ENCODE measurements around the gene TSPAN18. TPM values are rescaled to one million over a fixed set of nuclear protein-coding genes. Genes with fewer than 3 reads are reported as not detected.
A peak's percentile ranks its signal among the peaks of the same experiment; 100 is the strongest.

TSPAN18 gene
- polyA plus RNA-seq, 3 donors: 48.8 to 58.2 (median 58.0) TPM

DNA sequence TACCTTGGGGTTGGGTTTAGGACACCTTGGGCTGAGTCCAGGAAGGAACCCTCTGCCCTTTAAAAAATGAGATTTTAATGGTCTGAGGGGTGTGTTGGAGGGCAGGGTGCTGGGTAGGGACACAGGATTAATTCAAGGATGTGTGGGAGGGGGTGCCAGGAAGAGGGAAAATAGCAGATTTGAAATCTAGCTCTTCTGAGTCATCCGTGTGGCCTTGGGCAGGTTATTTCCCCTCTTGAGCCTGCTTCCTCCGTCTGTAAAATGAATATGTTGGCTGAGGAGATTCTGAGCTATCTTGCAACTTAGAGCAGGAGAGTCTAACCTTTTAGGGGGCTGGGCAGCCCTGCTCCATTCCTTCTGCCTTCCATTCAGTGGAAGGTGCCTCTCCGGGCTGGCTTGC lies 3.0 kb downstream of the TSPAN18 start:
- no peak for DNase-seq (ENCODE audit: extremely low read depth in 1 of 11, low read depth in 9 of 11, low spot score in 4 of 11)

DNA sequence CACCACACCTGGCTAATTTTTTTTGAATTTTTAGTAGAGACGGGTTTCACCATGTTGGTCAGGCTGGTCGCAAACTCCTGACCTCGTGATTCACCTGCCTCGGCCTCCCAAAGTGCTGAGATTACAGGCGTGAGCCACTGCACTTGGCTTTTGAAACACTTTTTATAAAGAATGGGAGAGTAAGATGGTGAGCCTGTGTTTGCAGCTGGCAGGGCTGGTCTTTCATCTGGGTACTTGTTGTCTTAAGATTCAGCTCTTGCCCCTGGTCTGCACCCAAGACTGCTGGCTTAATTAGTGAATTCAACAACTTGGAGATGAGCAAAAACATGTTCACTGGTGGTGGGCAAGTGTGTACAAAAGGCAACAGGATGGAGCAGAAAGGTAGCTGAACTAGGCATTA lies 4.0 kb downstream of the TSPAN18 start:
- DNase-seq (ENCODE audit: extremely low read depth in 1 of 11, low read depth in 9 of 11, low spot score in 4 of 11): no peak

DNA sequence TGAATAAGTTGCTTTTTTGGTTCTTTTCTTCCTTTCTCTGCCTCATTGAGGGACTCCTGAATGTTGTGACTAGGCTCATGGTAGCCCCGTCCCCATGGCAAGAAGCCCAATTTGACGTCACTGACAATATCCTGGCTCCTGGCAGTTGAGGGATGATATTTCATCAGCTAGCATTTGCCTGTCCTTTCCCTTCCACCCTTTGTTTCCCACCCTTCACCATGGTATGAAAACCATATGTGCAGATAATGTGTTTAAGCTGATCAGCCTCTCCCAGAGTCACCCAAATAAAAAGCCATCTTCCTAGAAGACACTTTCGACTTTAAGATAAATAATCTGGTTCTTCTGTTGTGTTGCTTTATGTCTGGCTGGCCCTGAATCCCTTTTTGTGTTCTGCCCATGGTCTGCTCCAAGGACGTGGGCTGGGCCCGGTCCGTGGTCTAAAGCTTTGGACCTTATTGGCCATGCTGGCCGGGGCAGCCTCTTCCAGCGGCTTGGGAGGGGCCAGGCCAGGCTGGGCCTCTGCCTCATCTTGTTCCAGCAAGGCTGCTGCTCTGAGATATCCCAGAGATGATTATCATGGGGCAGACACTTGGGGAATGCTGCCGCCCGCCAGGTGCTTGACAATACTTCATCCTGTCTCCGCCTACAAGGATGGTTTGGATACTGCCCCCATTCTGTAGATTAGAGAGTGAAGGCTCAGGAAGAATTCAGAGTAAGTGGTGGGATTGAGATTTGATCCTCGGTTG lies 5.1 kb downstream of the TSPAN18 start:
- DNase-seq (ENCODE audit: extremely low read depth in 1 of 11, low read depth in 9 of 11, low spot score in 4 of 11): no peak

DNA sequence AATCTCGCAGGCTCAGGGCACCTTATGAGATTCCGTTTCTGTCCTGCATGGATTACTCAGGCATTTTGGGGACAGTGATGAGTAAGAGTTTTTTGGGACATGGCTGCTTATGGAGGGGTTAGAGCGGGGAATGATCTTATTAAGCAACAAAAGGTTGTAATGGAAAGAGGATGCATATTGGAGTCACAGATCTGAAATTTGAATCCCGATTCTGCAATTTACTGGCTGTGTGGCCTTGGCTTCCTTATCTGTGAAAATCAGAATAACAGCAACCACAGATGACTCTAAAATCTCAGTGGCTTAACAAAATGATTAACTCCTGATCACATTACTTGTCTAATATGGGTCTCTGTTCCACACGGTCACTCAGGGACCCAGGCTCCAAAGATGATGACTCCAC lies 5.8 kb downstream of the TSPAN18 start:
- no peak for DNase-seq (ENCODE audit: extremely low read depth in 1 of 11, low read depth in 9 of 11, low spot score in 4 of 11)

DNA sequence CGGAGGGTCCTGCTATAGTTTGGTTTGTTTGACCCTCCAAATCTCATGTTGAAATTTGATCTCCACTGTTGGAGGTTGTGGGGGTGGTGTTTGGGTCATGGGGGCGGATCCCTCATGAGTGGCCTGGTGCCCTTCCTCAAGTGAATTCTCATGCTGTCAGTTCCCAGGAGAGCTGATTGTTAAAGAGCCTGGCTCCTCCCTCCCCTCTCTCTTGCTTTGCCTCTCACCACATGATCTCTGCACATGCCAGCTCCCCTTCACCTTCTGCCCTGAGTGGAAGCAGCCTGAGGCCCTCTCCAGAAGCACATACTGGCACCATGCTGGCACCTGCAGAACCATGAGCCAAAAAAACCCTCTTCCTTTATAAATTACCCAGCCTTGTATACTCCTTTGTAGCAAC lies 7.1 kb downstream of the TSPAN18 start:
- DNase-seq (ENCODE audit: extremely low read depth in 1 of 11, low read depth in 9 of 11, low spot score in 4 of 11): no peak

DNA sequence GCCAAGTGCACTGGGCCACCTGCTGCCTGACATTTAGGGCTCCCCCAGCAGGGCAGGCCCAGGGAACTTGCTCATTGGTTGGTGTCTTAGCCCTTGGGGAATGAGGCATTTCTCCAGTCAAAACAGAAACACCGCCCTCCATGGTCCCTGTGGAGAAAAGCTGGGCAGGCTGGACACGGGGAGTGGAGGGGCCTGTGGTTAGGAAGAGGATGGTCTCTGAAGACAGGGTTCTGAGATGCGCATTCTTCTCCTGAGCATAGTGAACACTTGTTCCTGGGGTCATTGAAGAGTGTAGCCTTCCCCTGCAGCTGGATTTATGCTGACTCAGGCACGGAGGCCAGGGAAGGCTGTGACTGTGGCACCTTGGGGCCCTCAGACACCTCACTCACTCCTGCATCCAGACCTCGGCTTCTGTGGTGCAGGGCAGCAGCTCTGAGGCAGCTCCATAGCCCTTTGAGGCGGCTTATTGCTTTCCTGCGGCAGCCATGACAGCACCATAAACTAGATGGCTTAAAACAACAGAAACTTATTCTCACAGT lies 8.2 kb downstream of the TSPAN18 start:
- no peak for DNase-seq (ENCODE audit: extremely low read depth in 1 of 11, low read depth in 9 of 11, low spot score in 4 of 11)

DNA sequence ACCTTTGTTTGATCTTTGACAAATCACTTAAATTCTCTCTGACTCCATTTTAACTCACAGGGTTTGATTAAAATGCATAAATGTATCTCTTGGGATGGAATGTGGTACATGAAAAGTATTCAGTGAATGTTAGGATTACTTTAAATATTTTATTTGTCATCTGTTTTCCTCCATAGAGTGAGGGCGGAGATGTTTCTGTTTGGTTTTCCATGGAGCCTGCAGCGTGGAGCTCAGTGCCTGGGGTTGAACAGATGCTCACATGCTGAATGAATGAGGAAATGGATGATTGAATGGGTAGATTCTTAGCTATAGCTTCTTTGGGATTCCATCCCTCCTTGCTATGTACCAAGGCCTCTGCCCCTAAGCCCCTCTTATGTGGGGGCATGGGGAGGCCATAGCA lies 10.0 kb downstream of the TSPAN18 start:
- DNase-seq (ENCODE audit: extremely low read depth in 1 of 11, low read depth in 9 of 11, low spot score in 4 of 11): no peak

DNA sequence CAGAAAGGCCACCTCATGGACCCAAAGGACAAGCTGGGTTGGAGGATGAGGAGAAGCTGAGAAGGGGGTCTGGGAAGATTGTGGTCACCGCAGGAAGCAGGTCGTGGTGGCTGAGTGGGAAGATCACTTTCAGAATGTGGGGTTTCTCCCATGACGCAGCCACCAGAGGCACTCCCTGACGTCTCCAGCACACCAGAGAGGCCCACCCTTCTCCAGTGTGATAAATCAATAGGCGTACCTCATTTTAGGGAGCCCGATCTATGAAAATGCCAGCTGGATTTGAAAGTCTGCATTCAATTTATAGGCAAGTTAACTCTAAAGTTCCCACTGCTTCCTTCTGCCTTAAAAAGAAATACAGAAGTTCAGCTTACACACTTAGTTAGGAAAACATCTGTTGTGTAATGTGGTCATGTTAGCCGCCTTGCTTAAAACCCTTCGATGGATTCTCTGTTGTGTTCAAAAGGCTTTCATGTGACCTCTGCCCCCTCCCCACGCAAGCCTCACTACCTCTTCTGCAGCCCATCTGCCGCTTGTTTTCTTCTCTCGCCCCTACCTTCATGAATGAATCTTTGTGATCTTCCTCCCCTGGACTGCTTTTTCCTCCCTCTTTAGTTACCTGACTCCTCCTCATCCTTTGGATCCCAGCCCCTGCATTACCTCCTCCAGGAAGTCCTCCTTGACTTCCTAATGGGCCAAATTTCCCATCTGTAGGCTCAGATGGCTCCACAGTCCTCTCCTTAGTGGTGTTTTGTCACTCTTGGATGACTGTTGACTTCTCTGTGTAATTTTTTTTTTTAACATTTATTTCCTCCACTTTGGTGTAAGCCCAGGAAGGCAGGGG lies 10.7 kb downstream of the TSPAN18 start:
- no peak for DNase-seq (ENCODE audit: extremely low read depth in 1 of 11, low read depth in 9 of 11, low spot score in 4 of 11)

DNA sequence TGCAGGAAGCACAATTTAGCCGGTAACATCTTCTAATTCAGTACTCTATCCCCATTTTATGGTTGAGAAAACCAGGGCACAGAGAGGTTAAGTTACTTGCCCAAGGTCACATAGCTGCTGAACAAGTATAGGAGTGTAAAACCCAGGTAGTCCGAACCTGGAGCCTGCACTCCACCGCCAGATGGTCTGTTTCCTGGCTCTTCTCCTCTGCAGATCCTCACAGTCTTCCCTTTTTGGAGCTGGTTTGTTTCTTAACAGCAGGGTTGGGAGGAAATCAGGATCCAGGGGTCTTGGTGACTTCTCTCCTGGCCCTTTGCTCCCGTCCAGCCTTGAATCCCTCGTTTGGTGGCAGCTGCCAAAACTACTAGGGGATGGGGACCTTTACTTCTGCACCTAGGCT lies 12.0 kb downstream of the TSPAN18 start:
- no peak for DNase-seq (ENCODE audit: extremely low read depth in 1 of 11, low read depth in 9 of 11, low spot score in 4 of 11)

DNA sequence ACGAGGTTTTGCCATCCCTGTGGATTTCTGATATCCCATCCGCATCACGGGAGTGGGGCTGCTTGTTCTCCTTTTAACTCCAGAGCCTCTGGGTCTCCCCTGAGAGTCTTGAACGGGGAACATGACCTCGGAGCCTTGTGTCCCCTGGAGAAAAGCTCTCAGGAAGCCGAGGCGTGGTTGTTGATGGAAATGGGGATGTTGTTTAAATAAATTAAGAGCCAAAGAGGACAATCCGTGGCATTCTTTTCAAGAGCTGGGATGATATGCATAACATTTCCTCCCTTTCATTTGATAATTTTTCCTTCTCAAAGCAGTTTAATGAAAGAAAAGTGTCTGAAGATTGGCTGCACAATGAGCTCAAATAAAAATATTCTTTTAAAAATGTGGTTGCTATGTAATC lies 14.2 kb downstream of the TSPAN18 start:
- no peak for DNase-seq (ENCODE audit: extremely low read depth in 1 of 11, low read depth in 9 of 11, low spot score in 4 of 11)

DNA sequence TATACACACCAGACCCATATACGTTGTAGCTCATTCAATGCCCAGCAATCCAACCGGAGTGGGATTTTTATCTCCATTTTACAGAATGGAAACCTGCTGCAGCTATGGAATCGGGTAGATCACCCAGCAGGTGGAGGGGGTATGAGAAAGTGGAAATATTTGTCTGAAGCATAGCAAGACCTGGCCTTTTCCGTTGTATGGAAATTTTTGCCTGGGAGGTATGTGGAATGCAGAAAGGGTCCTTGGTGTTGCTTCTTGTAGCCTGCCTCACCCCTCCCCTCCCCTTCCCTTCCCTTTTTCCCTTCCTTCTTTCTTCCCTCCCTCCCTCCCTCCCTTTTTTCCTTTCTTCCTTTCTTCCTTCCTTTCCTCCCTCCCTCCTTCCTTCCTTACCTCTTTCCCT lies 15.2 kb downstream of the TSPAN18 start:
- DNase-seq (ENCODE audit: extremely low read depth in 1 of 11, low read depth in 9 of 11, low spot score in 4 of 11): no peak

DNA sequence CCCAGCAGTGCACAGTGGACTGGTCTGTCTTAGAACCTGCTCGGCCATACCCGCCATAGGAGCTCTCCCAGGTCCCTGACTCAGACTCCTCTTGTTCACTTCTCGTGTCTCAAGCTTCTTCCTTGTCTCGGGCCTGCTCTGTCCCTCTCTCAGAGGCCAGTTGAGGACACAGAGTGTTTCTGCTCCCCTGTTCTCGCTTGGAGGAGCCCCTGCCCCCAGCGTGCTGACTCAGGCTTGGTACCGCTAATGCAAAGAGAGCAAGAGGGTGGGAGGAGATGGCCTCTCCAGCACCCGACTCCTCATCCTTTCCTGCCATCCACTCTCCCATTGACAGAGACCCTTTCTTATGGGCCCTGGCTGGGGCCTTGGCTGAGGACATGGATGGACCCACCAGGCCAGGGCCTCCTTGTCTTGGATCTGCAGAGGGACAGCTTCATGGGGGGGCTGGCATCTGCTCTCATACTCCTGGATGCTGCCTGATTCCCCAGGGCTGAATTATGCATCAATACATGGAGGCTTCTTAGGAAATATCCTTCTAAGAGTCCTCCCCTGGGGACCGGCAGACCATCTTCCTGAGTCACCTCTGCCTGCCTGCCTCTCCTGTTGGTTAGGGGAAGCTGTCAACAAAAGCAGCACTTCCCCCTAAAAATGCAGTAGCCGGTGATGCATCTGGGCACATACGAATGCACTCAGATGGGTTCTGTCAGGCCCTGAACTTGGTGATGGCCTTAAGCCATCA lies 15.9 kb downstream of the TSPAN18 start:
- DNase-seq (ENCODE audit: extremely low read depth in 1 of 11, low read depth in 9 of 11, low spot score in 4 of 11): no peak

DNA sequence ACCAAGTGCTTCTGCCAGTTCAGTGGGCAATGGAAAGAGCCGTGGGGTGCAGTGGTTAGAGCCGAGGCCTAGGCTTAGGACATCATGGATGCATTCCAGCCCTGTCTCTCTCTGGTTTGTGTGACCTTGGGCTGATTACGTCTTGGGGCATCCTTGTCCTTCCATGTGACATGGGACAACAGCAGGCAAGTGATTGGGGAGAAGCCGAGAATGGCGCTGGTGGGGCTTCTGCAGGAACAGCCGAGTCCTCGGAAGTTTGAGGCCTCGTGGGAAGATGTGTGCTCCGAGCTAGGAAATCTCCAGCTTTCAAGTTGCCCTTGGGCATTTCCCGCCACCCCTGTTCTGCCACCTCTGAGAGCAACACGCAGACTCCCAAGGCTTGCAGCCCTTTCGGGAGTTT lies 16.6 kb downstream of the TSPAN18 start:
- no peak for DNase-seq (ENCODE audit: extremely low read depth in 1 of 11, low read depth in 9 of 11, low spot score in 4 of 11)

DNA sequence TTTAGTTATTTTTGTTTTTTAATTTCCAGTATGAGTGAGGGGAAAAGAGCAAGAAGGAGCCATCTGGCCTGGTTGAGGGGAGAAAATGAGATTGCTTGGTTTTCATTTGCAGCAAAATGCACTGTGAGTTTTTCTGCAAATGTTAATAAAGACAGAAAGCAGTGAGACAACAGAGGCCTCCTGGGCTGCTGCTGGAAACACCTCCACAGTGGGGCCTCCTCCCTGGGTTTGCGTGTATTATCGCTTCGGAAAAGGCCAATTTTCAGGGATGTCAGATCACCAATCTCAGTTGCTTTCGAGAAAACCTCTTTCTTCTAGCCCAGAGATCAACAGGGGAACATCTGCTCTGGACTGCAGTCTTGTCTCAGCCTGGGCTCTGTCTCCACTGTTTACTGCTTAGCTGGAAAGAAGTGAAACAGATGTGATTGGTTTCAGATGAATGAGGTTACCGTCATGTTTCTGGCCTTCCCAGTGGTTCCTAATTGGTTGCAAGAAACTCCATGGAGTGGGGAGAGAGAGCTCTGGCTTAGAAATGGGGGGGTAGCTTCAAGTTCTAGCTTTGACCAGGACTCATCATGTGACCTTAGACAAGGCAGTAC lies 17.3 kb downstream of the TSPAN18 start:
- DNase-seq (ENCODE audit: extremely low read depth in 1 of 11, low read depth in 9 of 11, low spot score in 4 of 11): peak in 1 of 11 donors; percentile 55

DNA sequence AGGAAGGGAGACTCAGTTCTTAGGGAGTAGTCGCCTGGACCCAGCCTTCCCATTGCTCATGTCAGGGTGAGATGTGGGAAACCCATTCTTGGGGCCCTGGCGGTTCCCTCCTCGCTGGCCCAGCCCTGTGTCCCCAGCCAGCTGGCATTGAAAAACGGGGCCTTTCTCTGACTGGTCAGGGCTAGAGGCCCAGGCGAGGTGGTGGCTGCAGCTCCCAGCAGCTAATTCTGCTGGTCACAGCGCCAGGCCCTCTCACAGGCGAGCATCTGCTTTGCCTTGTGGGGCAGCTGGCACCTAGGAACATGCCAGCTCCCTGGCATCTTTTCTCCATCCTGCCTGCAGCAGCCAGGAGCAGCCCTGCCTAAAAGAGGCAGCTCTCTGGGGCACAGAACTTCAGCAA lies 20.1 kb downstream of the TSPAN18 start:
- DNase-seq (ENCODE audit: extremely low read depth in 1 of 11, low read depth in 9 of 11, low spot score in 4 of 11): no peak

DNA sequence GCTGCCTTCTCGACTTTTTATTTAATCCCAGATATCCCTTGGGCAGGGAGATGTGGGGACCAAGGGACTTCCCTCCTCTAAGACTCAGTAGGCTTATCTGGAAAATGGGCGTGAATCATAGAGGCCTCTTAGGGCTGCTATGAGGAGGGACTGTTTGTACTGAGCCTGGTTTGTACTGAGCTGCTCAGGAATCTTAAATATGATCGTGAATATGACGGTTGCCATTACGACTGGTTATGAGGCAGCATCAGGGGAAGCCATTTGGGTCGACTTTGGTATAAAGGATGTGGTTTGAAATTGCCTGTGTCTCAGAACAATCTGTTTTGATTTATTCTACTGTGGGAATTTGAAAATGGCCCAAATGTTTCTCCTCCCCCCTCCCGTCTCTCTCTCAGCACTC lies 20.6 kb downstream of the TSPAN18 start:
- no peak for DNase-seq (ENCODE audit: extremely low read depth in 1 of 11, low read depth in 9 of 11, low spot score in 4 of 11)

DNA sequence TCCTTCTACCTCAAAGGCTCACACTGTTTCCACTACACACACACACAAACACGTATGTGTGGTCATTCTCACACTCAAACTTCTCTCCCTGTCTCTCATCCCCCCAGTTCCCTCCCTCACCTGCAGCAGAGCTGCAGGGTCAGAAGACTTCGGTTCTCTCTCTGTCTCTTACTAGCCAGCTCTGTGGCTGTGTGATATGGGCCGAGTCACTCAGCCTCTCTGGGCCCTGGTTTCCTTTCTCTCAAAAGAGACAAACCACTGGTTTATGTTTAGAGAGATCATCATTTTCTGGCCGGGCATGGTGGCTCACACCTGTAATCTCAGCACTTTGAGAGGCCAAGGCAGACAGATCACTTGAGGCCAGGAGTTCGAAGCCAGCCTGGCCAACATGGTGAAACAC lies 21.1 kb downstream of the TSPAN18 start:
- DNase-seq (ENCODE audit: extremely low read depth in 1 of 11, low read depth in 9 of 11, low spot score in 4 of 11): no peak

DNA sequence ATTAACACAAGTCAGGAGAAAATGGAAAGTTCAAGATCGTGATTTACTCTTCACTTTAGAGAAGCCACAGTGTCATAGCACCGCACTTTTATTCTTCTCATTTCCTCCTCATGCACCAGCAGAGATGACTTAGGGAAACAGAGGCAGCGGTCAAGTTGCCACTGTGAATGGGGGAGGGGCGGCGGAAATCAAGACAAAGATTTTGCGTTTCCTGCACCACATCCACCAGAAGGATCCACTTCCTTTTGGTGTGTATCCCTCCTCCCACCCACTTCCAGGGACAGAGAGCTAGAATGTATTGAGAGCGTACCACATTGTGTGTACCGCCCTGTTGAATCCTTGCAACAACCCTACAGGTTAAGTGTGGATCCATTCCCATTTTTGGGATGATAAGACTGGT lies 21.8 kb downstream of the TSPAN18 start:
- no peak for DNase-seq (ENCODE audit: extremely low read depth in 1 of 11, low read depth in 9 of 11, low spot score in 4 of 11)

DNA sequence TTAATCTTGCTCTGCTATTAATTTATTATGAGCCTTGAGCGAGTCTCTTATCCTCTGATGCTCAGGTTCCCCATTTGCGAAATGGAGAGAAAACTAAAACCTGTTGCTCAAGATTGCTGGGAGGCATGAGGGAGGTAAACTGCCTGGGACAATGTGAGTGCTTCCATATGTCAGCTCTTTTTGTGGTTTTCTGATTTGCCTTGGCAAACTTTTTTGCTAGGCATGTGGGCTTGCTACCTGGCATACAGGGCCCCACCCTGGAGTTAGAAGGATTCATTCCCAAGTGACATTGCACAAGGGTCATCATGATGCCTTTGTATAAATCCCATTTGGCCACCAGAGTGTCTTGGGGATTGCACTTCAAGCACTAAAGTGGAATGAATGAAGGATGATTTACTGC lies 22.4 kb downstream of the TSPAN18 start:
- no peak for DNase-seq (ENCODE audit: extremely low read depth in 1 of 11, low read depth in 9 of 11, low spot score in 4 of 11)

All from renal cortex interstitium (tissue), 11 donors.